ENCODE results near the gene RALGAPA2. TPM values are rescaled to one million over a fixed set of nuclear protein-coding genes. Genes with fewer than 3 reads are reported as not detected.

RALGAPA2 gene
- total RNA-seq, 1 donor, result 6.2 TPM

- H3K79me2 ChIP-seq (ENCODE audit: insufficient read depth, low read length), result no peaks in the 10 kb centered on the region
- TF ChIP-seq, protein P1, sequence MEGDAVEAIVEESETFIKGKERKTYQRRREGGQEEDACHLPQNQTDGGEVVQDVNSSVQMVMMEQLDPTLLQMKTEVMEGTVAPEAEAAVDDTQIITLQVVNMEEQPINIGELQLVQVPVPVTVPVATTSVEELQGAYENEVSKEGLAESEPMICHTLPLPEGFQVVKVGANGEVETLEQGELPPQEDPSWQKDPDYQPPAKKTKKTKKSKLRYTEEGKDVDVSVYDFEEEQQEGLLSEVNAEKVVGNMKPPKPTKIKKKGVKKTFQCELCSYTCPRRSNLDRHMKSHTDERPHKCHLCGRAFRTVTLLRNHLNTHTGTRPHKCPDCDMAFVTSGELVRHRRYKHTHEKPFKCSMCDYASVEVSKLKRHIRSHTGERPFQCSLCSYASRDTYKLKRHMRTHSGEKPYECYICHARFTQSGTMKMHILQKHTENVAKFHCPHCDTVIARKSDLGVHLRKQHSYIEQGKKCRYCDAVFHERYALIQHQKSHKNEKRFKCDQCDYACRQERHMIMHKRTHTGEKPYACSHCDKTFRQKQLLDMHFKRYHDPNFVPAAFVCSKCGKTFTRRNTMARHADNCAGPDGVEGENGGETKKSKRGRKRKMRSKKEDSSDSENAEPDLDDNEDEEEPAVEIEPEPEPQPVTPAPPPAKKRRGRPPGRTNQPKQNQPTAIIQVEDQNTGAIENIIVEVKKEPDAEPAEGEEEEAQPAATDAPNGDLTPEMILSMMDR (IDR thresholded peaks at IDR 0.05; ENCODE audit: extremely low read depth, low read depth, low read length), result no peak
- no peaks in the 10 kb centered on the region for H3K36me3 ChIP-seq (ENCODE audit: insufficient read depth, low read length)
- H3K4me1 ChIP-seq (ENCODE audit: insufficient read depth, low read length), result no peaks in the 10 kb centered on the region
- no peaks in the 10 kb centered on the region for H3K9me3 ChIP-seq (ENCODE audit: low read depth, low read length)
- H3K4me2 ChIP-seq (ENCODE audit: insufficient read depth, low read length), result no peak overlapping the region
- H2AFZ ChIP-seq (ENCODE audit: low read length), result no peak overlapping the region
- no peaks in the 10 kb centered on the region for H3K27me3 ChIP-seq (ENCODE audit: insufficient read depth, low read length)
- H3K27ac ChIP-seq (ENCODE audit: low read depth, low read length), result no peak overlapping the region
- H4K20me1 ChIP-seq (ENCODE audit: insufficient read depth, low read length), result no peaks in the 10 kb centered on the region
- H3K4me3 ChIP-seq (ENCODE audit: insufficient read depth, low read length), result no peak overlapping the region
- no peak for DNase-seq (ENCODE audit: insufficient read length, low spot score, missing footprints)
Observed at GRCh38 chr20:20552076-20552475, 160.4 kb downstream of the RALGAPA2 start.

DNA sequence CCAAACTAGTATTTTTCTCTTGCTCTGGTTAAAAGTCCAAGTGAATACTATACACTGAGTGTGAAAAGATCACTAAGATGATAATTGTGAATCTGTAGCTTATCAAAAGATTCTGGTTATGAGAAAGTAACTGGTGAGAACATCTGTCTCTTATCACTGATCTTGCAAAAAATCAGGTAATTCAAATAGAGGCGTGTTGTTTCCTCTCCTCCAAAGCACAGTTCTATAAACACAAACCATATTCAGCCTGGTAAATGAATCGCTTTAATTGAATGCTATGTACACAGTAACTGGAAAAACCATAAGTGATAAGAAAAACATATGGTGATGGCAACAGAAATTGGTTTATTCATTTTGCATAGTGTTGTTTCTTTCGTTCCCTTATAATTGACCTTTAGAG, 161.0 kb downstream of the RALGAPA2 start:
- Histone ChIP-seq H2AFZ (ENCODE audit: low read length) (no peak overlapping the region), H3K4me3 (ENCODE audit: insufficient read depth, low read length) (no peak overlapping the region), H3K9me3 (ENCODE audit: low read depth, low read length) (no peaks in the 10 kb centered on the region), H3K79me2 (ENCODE audit: insufficient read depth, low read length) (no peaks in the 10 kb centered on the region), H4K20me1 (ENCODE audit: insufficient read depth, low read length) (no peaks in the 10 kb centered on the region), H3K27ac (ENCODE audit: low read depth, low read length) (no peak overlapping the region), H3K4me2 (ENCODE audit: insufficient read depth, low read length) (no peak overlapping the region), H3K4me1 (ENCODE audit: insufficient read depth, low read length) (no peaks in the 10 kb centered on the region), H3K27me3 (ENCODE audit: insufficient read depth, low read length) (no peaks in the 10 kb centered on the region), H3K36me3 (ENCODE audit: insufficient read depth, low read length) (no peaks in the 10 kb centered on the region)
- TF ChIP-seq, protein P1 (IDR thresholded peaks at IDR 0.05; ENCODE audit: extremely low read depth, low read depth, low read length), result no peak
- DNase-seq (ENCODE audit: insufficient read length, low spot score, missing footprints), result no peak

- TF ChIP-seq, protein P1 (IDR thresholded peaks at IDR 0.05; ENCODE audit: extremely low read depth, low read depth, low read length), result no peak
- no peak overlapping the region for H3K4me3 ChIP-seq (ENCODE audit: insufficient read depth, low read length)
- no peaks in the 10 kb centered on the region for H3K9me3 ChIP-seq (ENCODE audit: low read depth, low read length)
- H3K27ac ChIP-seq (ENCODE audit: low read depth, low read length), result no peak overlapping the region
- H3K79me2 ChIP-seq (ENCODE audit: insufficient read depth, low read length), result no peaks in the 10 kb centered on the region
- H3K36me3 ChIP-seq (ENCODE audit: insufficient read depth, low read length), result no peaks in the 10 kb centered on the region
- no peaks in the 10 kb centered on the region for H4K20me1 ChIP-seq (ENCODE audit: insufficient read depth, low read length)
- no peaks in the 10 kb centered on the region for H3K27me3 ChIP-seq (ENCODE audit: insufficient read depth, low read length)
- H3K4me1 ChIP-seq (ENCODE audit: insufficient read depth, low read length), result no peaks in the 10 kb centered on the region
- H3K4me2 ChIP-seq (ENCODE audit: insufficient read depth, low read length), result no peak overlapping the region
- DNase-seq (ENCODE audit: insufficient read length, low spot score, missing footprints), result no peak
- H2AFZ ChIP-seq (ENCODE audit: low read length), result no peak overlapping the region
Observed at GRCh38 chr20:20549704-20550103, 162.7 kb downstream of the RALGAPA2 start.

- TF ChIP-seq, protein P1 (IDR thresholded peaks at IDR 0.05; ENCODE audit: extremely low read depth, low read depth, low read length), result no peak
- no peaks in the 10 kb centered on the region for H3K27me3 ChIP-seq (ENCODE audit: insufficient read depth, low read length)
- H3K4me2 ChIP-seq (ENCODE audit: insufficient read depth, low read length), result no peak overlapping the region
- no peaks in the 10 kb centered on the region for H3K36me3 ChIP-seq (ENCODE audit: insufficient read depth, low read length)
- H2AFZ ChIP-seq (ENCODE audit: low read length), result no peak overlapping the region
- no peaks in the 10 kb centered on the region for H3K79me2 ChIP-seq (ENCODE audit: insufficient read depth, low read length)
- H3K9me3 ChIP-seq (ENCODE audit: low read depth, low read length), result no peaks in the 10 kb centered on the region
- no peaks in the 10 kb centered on the region for H4K20me1 ChIP-seq (ENCODE audit: insufficient read depth, low read length)
- H3K4me1 ChIP-seq (ENCODE audit: insufficient read depth, low read length), result no peaks in the 10 kb centered on the region
- DNase-seq (ENCODE audit: insufficient read length, low spot score, missing footprints), result no peak
- no peak overlapping the region for H3K27ac ChIP-seq (ENCODE audit: low read depth, low read length)
- no peak overlapping the region for H3K4me3 ChIP-seq (ENCODE audit: insufficient read depth, low read length)
Observed at GRCh38 chr20:20549267-20549612, 163.2 kb downstream of the RALGAPA2 start.

Data from osteoblast (primary cell).